Naive thymus-derived CD4-positive, alpha-beta T cell (primary cell): ENCODE results near the gene ALDH1B1. TPM values are rescaled to one million over a fixed set of nuclear protein-coding genes. Genes with fewer than 3 reads are reported as not detected.

ENCODE experiments used
- ATAC-seq: fragments of 150-1000 bp; cut with Tn5 transposase; 2 replicates; pipeline ENCODE4 v1.10.0; 2021; ENCODE audit warnings: mild to moderate bottlenecking, moderate library complexity
- CTCF ChIA-PET: fragments of 350-600 bp; sonication (Branson Sonifier 250); formaldehyde crosslinking; loops from one replicate; lab custom pipeline; 2021; ENCODE audit warnings: antibody characterized with exemption; lab: Charles Lee
- POLR2A ChIA-PET: fragments of 350-600 bp; sonication (Branson Sonifier 250); formaldehyde crosslinking; loops from one replicate; lab custom pipeline; 2021; ENCODE audit warnings: antibody characterized with exemption, inconsistent platforms; lab: Charles Lee
- DNase-seq, 9 donors: peaks; one replicate each; pipeline versions ENCODE4 v3.0.0 to v3.0.0-alpha.2; 2020 to 2022; ENCODE audit warnings: mixed read lengths in 1 of 9
- H3K27ac ChIP-seq: one replicate; pipeline ENCODE4 v1.7.0; 2013; ENCODE audit warnings: mild to moderate bottlenecking, low read depth, low read length, moderate library complexity
- H3K27me3 ChIP-seq, 2 donors: one replicate each; pipeline ENCODE4 v1.7.0; 2013; ENCODE audit warnings: low read length in 2 of 2, mild to moderate bottlenecking in 2 of 2, moderate library complexity in 2 of 2; ENCODE audit not compliant: control insufficient read depth in 2 of 2, insufficient read depth in 2 of 2
- H3K36me3 ChIP-seq, 3 experiments: 1 replicate in 2 of 3; 2 replicates in 1 of 3; pipeline ENCODE4 v1.7.0; 2013; ENCODE audit warnings: low read length in 3 of 3, mild to moderate bottlenecking in 3 of 3, moderate library complexity in 1 of 3; ENCODE audit not compliant: insufficient read depth in 3 of 3, control insufficient read depth in 2 of 3
- H3K4me1 ChIP-seq, 2 donors: one replicate each; pipeline ENCODE4 v1.7.0; 2013; ENCODE audit warnings: low read length in 2 of 2, mild to moderate bottlenecking in 2 of 2, moderate library complexity in 1 of 2; ENCODE audit not compliant: control insufficient read depth in 2 of 2, insufficient read depth in 2 of 2
- H3K4me3 ChIP-seq: 2 replicates; pipeline ENCODE4 v1.7.0; 2013; ENCODE audit warnings: mild to moderate bottlenecking, low read length
- H3K9me3 ChIP-seq, 3 experiments: 1 replicate in 2 of 3; 2 replicates in 1 of 3; pipeline ENCODE4 v1.7.0; 2013; ENCODE audit warnings: low read length in 3 of 3; ENCODE audit not compliant: control insufficient read depth in 2 of 3
- H3K27ac Mint-ChIP-seq, 9 donors: one replicate each; pipeline ENCODE4 v1.8.0; 2020 to 2022; ENCODE audit warnings: mixed read lengths in 9 of 9, mild to moderate bottlenecking in 8 of 9, moderate library complexity in 5 of 9, inconsistent platforms in 2 of 9
- H3K27me3 Mint-ChIP-seq, 5 donors: one replicate each; pipeline ENCODE4 v1.8.0; 2021 to 2022; ENCODE audit warnings: mixed read lengths in 5 of 5, mild to moderate bottlenecking in 1 of 5
- H3K36me3 Mint-ChIP-seq, 5 donors: one replicate each; pipeline ENCODE4 v1.8.0; 2020 to 2022; ENCODE audit warnings: mixed read lengths in 5 of 5, mild to moderate bottlenecking in 3 of 5, inconsistent platforms in 1 of 5
- H3K4me1 Mint-ChIP-seq, 7 donors: one replicate each; pipeline ENCODE4 v1.8.0; 2020 to 2022; ENCODE audit warnings: mixed read lengths in 7 of 7, mild to moderate bottlenecking in 3 of 7, inconsistent platforms in 1 of 7
- H3K4me3 Mint-ChIP-seq, 10 donors: one replicate each; pipeline ENCODE4 v1.8.0; 2020 to 2022; ENCODE audit warnings: mild to moderate bottlenecking in 10 of 10, mixed read lengths in 10 of 10, moderate library complexity in 6 of 10, inconsistent platforms in 2 of 10
- H3K9me3 Mint-ChIP-seq, 11 donors: one replicate each; pipeline ENCODE4 v1.8.0; 2020 to 2022; ENCODE audit warnings: mixed read lengths in 11 of 11, mild to moderate bottlenecking in 4 of 11, inconsistent platforms in 1 of 11, moderate library complexity in 1 of 11
- intact Hi-C, 2 donors: fragments of 100-400 bp; cut with micrococcal nuclease; formaldehyde crosslinking; loops; one replicate each; pipeline ENCODE4 v1.15.1; 2023
- polyA plus RNA-seq, 2 donors: library from polyadenylated mRNA; unstranded; fragments of 300-500 nt; fragmentation: Illumina TruSeq; gene quantifications; one replicate each; pipeline ENCODE4 v1.2.3, GENCODE V29; 2021
- total RNA-seq, 6 experiments: library from RNA in 5 of 6; stranded (reverse) in 5 of 6; gene quantifications; 1 replicate in 5 of 6; 2 replicates in 1 of 6; pipeline ENCODE4 v1.2.3 and lab custom pipeline; 2021 to 2026

ALDH1B1 gene
- total and polyA plus RNA-seq, 7 experiments from 2014 or later: 1.9 to 13.4 (median 4.6) TPM

- peaks cover 0 to 7% (median 5%) of the 10 kb centered on the region in 7 donors for H3K4me1 Mint-ChIP-seq
- Histone ChIP-seq H3K27ac (no peak within 1 kb of the TSS), H3K27me3 (no peaks in the 10 kb centered on the region), H3K4me1 (no peaks in the 10 kb centered on the region), H3K4me3 (no peak within 1 kb of the TSS), H3K36me3 (no peaks in the 10 kb centered on the region), H3K9me3 (no peaks in the 10 kb centered on the region)
- DNase-seq: peak in 2 of 9 donors; percentile 7 to 22
- intact Hi-C loops: no loop called here
- ChIA-PET POLR2A (no interaction called here), CTCF (no interaction called here)
- H3K27ac Mint-ChIP-seq: peak within 1 kb of the TSS in 1 of 9 donors; percentile 19
- peak; percentile 52 for ATAC-seq
- peaks cover 0 to 2% (median 0%) of the 10 kb centered on the region in 11 donors for H3K9me3 Mint-ChIP-seq
- H3K27me3 Mint-ChIP-seq: peaks cover 39 to 56% (median 45%) of the 10 kb centered on the region in 5 donors
- H3K36me3 Mint-ChIP-seq: no peaks in the 10 kb centered on the region
- peak within 1 kb of the TSS; percentile 10 to 78 (median 50) for H3K4me3 Mint-ChIP-seq
Observed at GRCh38 chr9:38423973-38424843, 31.7 kb downstream of the ALDH1B1 start, which contains the start of gene IGFBPL1. IGFBPL1 (minus strand) TSS chr9:38424454; CDS start chr9:38424424, 30 bp downstream.

DNA sequence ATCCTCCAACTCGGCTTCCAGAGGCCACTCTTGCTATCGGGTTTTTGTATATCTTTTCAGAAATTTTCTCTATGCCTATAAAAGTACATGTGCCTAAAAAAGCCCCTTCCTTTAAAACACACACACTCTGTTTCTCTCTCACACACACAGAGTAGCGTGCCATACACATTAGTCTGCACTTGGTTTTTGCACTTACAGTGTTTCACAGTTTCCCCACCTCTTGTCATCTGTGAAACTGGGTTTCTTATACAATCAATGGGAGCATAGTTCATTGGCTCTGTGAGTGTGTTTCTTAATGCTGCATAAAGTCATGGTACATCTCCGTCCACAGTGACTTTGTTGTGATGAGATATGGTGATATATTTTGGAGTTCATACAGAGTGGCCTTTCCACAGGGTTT, 32.4 kb downstream of the ALDH1B1 start:
- Histone ChIP-seq H3K27me3 (no peaks in the 10 kb centered on the region), H3K4me3 (no peak overlapping the region), H3K36me3 (no peaks in the 10 kb centered on the region), H3K27ac (no peak overlapping the region), H3K9me3 (no peaks in the 10 kb centered on the region), H3K4me1 (no peaks in the 10 kb centered on the region)
- ChIA-PET CTCF (no interaction called here), POLR2A (no interaction called here)
- ATAC-seq (no peak), DNase-seq (no peak)
- Mint-ChIP-seq H3K36me3 (no peaks in the 10 kb centered on the region), H3K27me3 (peaks cover 39 to 52% (median 45%) of the 10 kb centered on the region in 5 donors), H3K27ac (peak overlapping the region in 1 of 9 donors; percentile 19), H3K9me3 (peaks cover 0 to 2% (median 0%) of the 10 kb centered on the region in 11 donors), H3K4me3 (peak overlapping the region in 8 of 10 donors; percentile 2 to 63 (median 32)), H3K4me1 (peaks cover 0 to 7% (median 5%) of the 10 kb centered on the region in 7 donors)
- intact Hi-C loops: no loop called here

- ATAC-seq: no peak
- H3K27me3 ChIP-seq: no peaks in the 10 kb centered on the region
- H3K4me1 ChIP-seq: no peaks in the 10 kb centered on the region
- H3K9me3 ChIP-seq: no peaks in the 10 kb centered on the region
- ChIA-PET POLR2A (no interaction called here), CTCF (interaction anchor here (1.6 kb wide), 1 partner anchor 10 kb away, joined by 4 read pairs; no protein-coding TSS in a partner anchor)
- no peak overlapping the region for H3K4me3 ChIP-seq
- DNase-seq: no peak
- H3K36me3 Mint-ChIP-seq: no peaks in the 10 kb centered on the region
- H3K27me3 Mint-ChIP-seq: peaks cover 23 to 33% (median 26%) of the 10 kb centered on the region in 5 donors
- H3K27ac Mint-ChIP-seq: no peak overlapping the region
- H3K27ac ChIP-seq: no peak overlapping the region
- H3K9me3 Mint-ChIP-seq: peaks cover 0 to 2% (median 0%) of the 10 kb centered on the region in 11 donors
- no peaks in the 10 kb centered on the region for H3K36me3 ChIP-seq
- no peak overlapping the region for H3K4me3 Mint-ChIP-seq
- intact Hi-C loops: no loop called here
- H3K4me1 Mint-ChIP-seq: peaks cover 4 to 22% (median 13%) of the 10 kb centered on the region in 7 donors
Observed at GRCh38 chr9:38428062-38428461, 35.6 kb downstream of the ALDH1B1 start.

DNA sequence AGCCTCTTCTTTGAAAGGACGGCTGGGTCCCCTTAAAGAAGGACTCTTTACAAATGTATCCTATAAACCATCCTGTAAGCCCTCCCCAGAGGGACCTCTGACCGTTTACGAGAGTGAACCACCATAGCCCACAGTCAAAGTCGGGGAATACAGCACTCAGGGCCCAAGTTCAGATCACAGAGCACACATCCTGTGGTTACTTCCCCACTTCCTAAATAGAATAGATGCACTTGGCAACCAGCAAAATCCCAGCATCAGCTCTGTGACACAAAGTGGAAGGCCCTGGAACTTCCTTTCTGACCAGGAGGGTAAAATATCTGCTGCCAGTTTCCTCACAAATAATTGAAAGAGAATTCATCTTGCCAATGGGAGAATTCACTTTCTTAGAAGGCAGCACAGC, 38.6 kb downstream of the ALDH1B1 start:
- Histone ChIP-seq H3K27ac (no peak overlapping the region), H3K4me3 (no peak overlapping the region), H3K36me3 (no peaks in the 10 kb centered on the region), H3K4me1 (no peaks in the 10 kb centered on the region), H3K27me3 (no peaks in the 10 kb centered on the region), H3K9me3 (no peaks in the 10 kb centered on the region)
- ChIA-PET CTCF (no interaction called here), POLR2A (no interaction called here)
- intact Hi-C loops: no loop called here
- ATAC-seq (peak; percentile 26), DNase-seq (no peak)
- H3K36me3 Mint-ChIP-seq: no peaks in the 10 kb centered on the region
- H3K27me3 Mint-ChIP-seq: peaks cover 5 to 14% (median 8%) of the 10 kb centered on the region in 5 donors
- H3K27ac Mint-ChIP-seq: no peak overlapping the region
- H3K4me1 Mint-ChIP-seq: peaks cover 4 to 32% (median 16%) of the 10 kb centered on the region in 7 donors
- H3K9me3 Mint-ChIP-seq: peaks cover 0 to 2% (median 0%) of the 10 kb centered on the region in 11 donors
- no peak overlapping the region for H3K4me3 Mint-ChIP-seq

DNA sequence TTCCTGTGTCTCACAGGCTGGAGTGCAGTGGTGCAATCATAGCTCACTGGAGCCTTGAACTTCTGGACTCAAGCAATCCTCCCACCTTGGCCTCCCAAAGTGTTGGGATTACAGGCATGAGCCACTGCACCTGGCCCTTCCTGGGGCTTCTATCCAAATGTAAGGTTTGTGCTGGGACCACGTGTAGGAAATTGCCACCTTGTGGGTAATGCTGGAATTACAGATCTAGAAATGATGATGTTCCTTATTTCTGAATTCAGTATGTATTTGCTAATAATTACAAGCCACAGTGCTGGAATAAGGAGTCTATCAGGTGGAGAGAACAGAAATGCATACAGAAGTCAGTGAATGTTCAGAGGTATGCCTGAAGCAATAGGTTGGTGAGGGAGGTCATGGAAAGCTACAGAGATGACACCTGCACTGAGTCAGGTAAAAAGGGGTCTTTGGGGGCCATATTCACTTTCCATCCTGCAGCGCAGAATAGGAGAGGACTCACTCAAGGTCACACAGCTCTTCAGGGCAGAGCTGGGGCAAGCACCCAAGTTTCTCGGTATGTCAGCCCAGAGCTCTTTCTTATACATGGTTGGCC, 40.5 kb downstream of the ALDH1B1 start:
- intact Hi-C loops: loop anchor here in 1 of 2 donors (1.0 kb wide), 2 partner anchors 62 to 520 kb away; no protein-coding TSS in a partner anchor
- ATAC-seq: peak; percentile 56
- CTCF ChIA-PET: interaction anchor here (1.2 to 2.9 kb wide), 3 partner anchors 22 to 520 kb away, joined by 3 to 10 read pairs (median 3); no protein-coding TSS in a partner anchor

GRCh38 chr9:38434365-38434764, 41.9 kb downstream of the ALDH1B1 start:
- ChIA-PET CTCF (interaction anchor here (1.4 to 2.9 kb wide), 2 partner anchors 24 to 521 kb away, joined by 3 to 10 read pairs; no protein-coding TSS in a partner anchor), POLR2A (no interaction called here)
- Mint-ChIP-seq H3K36me3 (no peaks in the 10 kb centered on the region), H3K4me3 (no peak overlapping the region), H3K9me3 (peaks cover 0 to 3% (median 0%) of the 10 kb centered on the region in 11 donors), H3K27ac (peak overlapping the region in 1 of 9 donors; percentile 46), H3K4me1 (peaks cover 4 to 32% (median 23%) of the 10 kb centered on the region in 7 donors), H3K27me3 (peaks cover 0 to 4% (median 0%) of the 10 kb centered on the region in 5 donors)
- Histone ChIP-seq H3K27me3 (no peaks in the 10 kb centered on the region), H3K36me3 (no peaks in the 10 kb centered on the region), H3K4me1 (no peaks in the 10 kb centered on the region), H3K27ac (no peak overlapping the region), H3K4me3 (no peak overlapping the region), H3K9me3 (no peaks in the 10 kb centered on the region)
- intact Hi-C loops: no loop called here
- no peak for ATAC-seq
- DNase-seq: no peak

More for the DNA sequence above, 40.5 kb downstream of the ALDH1B1 start:
- no peak overlapping the region for H3K27ac ChIP-seq
- no peaks in the 10 kb centered on the region for H3K36me3 ChIP-seq
- no peaks in the 10 kb centered on the region for H3K27me3 ChIP-seq
- DNase-seq: peak in 5 of 9 donors; percentile 12 to 33 (median 15)
- no peaks in the 10 kb centered on the region for H3K9me3 ChIP-seq
- H3K4me1 Mint-ChIP-seq: peaks cover 4 to 32% (median 20%) of the 10 kb centered on the region in 7 donors
- H3K4me1 ChIP-seq: no peaks in the 10 kb centered on the region
- peaks cover 0 to 7% (median 2%) of the 10 kb centered on the region in 5 donors for H3K27me3 Mint-ChIP-seq
- POLR2A ChIA-PET: no interaction called here
- H3K4me3 Mint-ChIP-seq: no peak overlapping the region
- no peaks in the 10 kb centered on the region for H3K36me3 Mint-ChIP-seq
- H3K9me3 Mint-ChIP-seq: peaks cover 0 to 3% (median 0%) of the 10 kb centered on the region in 11 donors
- no peak overlapping the region for H3K27ac Mint-ChIP-seq
- H3K4me3 ChIP-seq: no peak overlapping the region
